NCI-H82 (cell line): ENCODE measurements around the gene FAM114A2.
"Not testable (repeated sequence)": the region's sequence is repeated elsewhere in the genome, so short reads cannot be mapped to it uniquely, and the experiment has no call there.

Experiments used
- DNase-seq: peaks from one replicate; lab custom pipeline; 2025; lab: John Stamatoyannopoulos, UW

FAM114A2 gene

DNA sequence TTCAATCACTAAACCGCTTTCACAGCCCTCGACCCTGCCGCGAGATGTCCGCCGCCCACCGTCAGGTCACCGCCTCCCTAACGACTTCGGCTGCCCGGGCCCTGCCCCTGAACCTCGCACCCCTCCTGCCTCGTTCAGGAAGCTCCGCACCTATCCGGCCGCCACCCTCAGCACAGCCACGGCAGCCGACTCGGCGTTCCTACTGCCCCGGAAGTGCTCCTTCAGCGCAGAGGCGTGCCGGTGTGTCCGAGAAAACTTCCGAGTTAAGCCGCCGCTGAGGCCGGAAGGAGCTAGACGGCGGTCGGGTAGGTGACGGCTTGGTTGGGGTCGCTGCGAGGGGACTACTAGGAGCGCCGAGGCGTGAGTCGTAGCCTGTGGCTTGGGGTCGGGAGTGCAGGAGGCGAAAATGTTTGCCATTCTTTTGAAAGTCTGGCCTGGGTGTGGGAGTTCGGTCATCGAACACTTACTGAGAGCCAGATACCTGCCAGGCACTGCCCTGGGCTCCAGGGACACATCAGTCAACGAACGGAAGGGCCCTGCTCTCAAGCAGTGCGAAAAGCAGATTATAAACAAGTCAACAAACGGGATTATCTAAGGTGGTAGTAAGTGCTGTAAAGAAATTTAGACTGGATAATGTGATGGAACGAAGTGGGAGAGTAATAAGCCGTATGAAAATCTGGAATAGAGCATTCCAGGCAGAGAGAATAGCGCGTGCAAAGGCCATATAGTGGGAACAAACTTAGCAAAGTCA is at the start of gene FAM114A2, which contains the start of gene MFAP3:
TSS of gene FAM114A2 (minus strand) at position 204 of the 751 bp plus-strand sequence. CDS start 3,957 bp downstream, outside the sequence.
TSS of gene MFAP3 (plus strand) at position 261 of the 751 bp plus-strand sequence. CDS start 10,756 bp downstream, outside the sequence.
- peak; percentile 92 for DNase-seq

DNA sequence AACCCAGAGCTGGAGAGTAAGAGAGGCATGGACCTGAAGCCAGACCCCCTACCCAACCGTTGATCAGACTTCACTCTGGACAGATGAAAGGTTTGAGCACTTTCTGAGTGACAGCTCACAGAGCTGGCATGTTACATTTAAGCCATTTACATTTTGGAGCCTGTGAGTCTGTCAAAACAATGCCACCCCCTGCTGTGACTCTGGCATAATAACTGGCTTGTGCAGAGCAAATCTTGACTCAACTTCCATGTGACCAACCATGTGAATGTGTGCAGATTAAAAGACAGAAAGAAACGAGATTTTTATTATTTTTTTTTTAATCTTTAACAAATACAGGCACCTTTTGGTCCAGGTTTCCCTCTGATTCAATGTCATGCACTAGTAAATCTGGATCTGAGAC is 48.5 kb upstream of the FAM114A2 start:
- DNase-seq: peak; percentile 60

DNA sequence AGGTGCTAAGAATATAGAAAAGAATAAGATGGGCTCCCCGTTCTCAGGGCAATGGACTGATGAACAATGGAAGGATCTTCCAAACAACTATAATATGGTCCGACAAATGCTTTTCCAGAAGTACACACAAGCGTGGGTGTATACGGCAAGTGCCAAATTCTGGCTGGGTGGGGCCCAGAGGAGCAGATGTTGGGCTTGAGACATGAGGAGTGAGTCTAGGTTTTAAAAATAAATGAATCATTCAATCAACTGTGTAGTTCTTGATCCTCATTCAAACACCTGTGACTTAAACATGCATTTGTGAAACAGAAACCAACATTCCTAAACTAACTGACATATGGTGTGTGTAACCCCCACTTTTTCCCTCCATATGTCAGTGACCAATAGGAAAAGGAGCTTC is 47.9 kb upstream of the FAM114A2 start:
- no peak for DNase-seq

DNA sequence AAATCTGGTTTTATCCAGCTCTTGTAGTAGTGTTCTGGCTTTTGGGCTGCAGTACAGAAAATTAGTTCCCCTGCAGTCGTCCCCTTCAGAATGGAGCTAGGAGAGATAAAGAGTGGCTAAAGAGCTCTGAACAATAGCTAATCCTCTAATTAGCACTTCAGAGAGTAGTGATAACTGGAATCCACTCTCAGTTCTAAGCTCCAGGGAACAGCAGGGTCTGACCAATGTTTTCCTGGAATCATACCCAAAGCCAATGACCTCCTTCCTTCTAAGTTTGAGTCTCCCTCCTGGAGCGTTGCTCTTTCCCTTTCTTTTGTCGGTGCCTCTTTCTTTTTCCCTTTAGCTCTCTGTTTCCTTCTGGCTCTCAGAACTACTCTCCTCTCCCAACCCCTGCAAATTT is 47.4 kb upstream of the FAM114A2 start:
- peak; percentile 71 for DNase-seq

DNA sequence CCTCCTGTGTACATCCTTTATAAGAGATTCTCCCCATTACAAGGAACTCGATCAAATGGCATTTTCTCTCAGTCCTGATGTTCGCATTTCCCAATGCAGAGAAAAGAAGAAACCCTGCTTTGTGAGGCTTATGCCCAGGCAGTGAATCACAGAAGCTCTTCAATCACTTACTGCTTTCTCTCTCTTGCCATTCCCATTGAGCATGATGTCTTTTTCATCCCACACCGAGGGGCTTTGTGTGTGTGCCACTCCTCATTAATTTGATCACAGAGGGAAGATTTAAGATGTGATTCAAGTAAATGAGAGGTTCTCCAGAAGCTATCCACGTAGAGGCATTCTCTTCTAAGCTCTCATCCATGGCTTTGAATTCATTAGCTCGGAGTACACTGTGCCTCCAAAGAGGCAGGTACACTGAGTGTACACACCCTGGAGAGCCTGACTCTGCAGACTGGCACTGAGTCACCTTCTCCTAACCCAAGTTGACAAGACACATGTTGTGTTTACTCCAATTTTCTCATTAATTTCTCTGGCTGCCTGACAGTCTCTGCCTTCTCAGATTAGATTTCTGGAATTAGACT is 45.4 kb upstream of the FAM114A2 start:
- no peak for DNase-seq

DNA sequence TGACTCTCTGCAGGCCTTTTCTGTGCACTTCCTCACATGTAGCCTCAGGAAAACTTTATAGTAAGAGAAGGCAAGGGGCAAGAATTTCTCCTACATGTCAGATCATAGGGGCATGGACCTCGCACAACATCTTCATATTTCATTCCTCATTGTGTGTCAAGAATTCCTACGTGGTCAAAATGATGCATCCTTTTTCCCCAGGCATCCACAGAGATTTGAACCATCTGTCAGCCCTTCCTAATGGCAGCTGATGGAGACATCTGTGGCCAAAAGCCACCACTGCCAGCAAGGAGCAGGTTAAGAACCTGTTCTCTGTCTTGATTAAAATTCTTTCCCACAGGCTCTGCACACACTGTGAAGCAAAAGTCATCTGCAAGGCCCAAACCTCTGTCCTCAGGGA is 42.5 kb upstream of the FAM114A2 start:
- DNase-seq: no peak

DNA sequence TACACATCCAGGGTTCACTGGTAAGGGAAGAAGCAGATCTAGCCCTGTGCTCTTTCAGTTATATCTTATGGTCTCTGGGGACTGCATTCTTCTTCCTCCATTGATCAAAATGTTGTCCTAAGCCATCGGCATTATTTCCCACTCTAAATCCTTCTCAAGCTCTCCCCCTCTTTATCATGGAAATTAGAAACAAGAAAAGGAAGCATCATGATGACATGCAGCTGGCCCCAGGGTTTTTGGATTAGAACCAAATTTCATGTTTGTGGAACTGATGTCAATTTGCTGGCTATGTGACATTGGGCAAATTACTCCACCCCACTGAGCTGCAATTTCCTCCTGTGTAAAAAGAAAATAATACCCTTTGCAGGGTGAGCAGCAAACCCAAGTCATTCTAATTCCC is 39.6 kb upstream of the FAM114A2 start:
- no peak for DNase-seq

DNA sequence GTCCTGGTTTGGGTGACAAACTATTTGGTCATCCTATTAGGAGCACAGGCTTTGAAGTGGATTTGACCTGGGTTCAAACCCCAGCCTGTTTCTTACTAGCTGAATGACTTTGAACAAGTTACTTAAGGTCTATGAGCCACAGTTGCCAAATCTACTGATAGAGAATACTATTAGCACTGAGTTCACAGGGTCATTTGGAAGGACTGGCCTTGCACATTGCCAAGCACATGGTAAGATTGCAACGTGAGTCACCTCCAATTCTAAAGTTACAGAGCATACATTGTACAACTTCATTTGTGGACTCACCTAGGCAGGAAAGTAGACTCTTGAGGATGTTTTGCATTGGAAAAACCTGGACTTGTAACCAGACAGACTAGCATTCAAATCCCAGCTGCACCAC is 39.0 kb upstream of the FAM114A2 start:
- DNase-seq: no peak

DNA sequence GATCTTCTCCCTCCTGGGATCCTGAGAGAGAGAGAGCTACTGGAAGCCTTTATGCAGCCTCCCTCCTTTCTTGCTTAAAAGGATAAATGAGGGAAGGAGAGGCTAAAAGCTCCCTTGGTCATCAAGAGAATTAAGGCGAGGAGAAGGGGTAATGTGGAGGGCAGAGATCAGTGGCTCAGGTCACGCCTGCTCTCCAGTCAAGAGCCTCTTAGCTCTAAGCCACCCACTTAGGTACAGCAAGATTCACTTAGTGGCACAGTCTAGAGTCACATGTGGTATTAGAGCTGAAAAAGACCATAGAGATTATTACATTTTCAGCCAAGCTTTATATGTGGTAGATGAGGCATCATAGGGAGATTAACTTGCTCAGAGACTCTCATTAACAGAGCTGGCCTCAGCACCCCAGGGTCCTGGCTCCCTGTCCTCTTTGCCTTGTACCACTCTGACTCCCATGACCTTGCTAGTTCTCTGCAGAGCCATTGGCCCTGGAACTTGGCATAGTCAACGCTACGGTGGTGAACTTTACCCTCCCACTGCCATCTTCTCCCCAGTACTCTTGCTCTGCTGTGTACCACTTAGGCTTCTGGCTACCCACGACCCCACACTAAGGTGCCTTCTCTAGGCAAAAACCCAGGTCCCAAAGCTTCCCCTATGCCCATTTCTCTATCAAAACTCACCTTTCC is 37.7 kb upstream of the FAM114A2 start:
- DNase-seq: peak; percentile 58

DNA sequence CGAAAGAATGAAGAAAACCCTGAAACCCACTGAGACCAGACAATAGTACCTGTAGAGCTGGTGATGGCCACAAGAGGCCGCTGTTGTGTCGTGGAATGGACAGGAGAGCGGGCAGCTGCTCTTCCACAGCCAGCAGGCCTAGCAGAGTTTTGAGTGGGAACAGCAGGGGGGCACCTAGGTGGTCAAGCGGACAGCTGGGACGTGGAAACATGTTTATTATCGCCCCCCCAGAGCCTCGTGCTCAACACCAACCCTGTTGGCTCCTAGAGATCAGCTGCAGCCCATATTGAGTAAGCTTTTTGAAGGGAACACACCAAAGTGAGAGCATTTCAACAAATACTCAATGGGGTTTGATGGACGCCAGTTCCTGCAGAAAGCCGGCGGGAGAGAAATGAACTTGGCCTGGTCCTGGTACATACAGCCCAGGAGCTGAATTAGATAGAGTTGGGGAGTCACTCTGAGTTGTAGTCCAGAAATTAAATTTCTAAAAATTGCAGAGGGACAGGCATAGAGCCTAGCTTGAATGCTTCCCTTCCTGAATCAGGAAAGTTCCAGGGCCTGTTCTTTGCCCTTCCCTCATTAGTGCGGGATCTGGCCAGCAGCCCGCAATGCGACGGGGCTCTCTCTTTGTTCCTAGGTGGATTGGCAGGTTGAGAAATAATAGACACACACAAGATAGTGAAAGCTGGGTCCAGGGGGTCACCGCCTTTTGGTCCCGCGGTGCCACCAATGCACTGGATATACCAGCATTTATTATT is 33.9 kb upstream of the FAM114A2 start:
- peak; percentile 78 for DNase-seq

DNA sequence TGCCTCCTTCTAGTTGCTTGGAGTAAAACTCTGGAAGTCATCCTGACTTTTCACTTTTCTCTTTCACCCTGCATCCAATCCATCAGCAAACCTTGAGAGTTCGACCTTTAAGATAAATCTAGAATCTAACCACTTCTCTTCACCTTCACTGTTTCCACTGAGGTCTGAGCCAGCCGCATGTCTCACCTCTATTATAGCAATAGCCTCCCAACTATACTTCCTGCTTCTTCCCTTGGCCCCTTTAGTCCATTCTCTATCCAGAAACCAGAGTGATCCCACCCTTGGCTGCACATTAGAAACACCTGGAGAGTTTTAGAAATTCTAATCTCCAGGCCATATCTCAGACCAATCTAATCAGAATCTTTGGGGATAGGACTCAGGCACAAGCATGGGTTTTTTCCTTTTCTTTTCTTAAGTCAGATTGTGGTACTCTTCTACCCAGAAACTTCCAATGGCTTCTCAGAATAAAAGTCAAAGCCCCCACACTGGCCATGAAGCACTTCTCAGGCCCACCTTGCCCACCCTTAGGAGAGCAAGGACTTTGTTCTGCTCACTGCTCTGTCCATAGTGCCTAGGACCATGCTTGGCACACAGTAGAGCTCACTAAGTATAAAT is 33.2 kb upstream of the FAM114A2 start:
- DNase-seq: no peak

DNA sequence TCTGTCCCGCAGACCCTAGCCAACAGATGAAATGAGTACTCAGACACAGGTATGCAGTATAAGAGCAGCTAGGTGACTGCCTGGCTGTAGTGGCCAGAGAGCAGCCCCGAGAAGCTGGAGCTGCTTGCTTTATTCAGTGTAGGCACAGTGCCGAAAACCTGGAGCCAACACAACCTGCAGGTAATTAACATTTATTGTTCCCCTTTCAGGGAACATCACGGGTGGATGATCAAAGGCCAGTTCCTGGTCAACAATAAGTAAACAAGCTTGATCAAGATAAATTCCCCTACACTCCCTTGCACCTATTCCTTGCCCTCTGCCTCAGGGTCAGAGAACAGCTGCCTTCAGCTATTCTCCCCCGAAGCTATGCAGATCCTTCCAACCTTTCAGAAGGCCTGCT is 31.1 kb upstream of the FAM114A2 start:
- not testable (repeated sequence) for DNase-seq

DNA sequence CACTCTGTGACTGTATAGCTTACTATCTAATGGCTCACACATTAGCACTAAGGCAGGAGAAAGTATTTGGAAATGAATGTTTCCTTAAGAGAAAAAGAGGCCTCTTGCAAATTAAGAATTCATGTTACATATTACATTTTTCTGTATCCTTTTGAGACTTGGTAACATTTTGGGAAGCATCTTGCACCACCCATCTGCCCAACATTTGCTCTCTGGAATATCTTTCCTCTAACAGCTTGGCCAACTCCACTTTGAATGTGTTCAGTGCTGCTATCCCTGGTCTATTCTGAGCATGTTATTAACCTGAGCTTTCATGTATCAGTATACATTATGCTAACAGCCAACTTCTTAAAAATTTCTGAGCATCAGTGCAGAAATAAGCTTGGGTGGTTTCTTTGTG is 27.3 kb upstream of the FAM114A2 start:
- DNase-seq: no peak

DNA sequence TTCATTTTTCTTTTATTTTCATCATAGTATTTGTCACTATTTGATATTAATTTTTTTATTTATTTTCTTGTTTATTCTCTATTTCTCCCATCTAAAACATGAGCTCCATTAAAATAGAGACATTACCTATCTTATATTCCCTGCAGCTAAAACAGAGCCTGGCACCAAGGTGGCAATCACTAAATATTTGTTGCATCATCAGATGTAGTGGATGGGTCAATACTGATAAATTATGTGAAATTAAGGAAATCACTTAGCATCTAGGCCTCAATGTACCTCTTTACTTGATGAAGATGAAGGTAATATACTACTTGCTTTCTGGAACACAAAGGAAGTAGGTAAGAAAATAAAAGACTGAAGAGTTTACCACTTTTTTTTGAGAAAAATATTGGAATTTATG is 24.7 kb upstream of the FAM114A2 start:
- DNase-seq: no peak

DNA sequence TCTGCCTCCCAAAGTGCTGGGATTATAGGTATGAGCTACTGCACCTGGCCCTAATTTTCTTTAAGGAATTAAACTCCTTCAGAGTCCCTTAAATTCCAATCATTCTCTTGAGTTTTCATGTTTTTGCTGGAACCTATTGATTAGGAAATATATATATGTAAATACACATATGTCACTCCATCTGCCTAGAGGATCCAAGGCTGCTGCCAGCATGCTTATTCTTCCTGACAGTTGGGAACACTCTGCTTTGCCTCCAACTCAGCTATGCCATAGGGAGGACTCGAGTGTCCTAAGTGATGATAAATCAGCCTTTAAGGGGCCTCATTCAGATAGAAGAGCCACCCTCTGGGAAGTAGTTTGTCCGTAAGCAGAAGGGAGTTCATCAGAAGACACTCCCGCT is 21.9 kb upstream of the FAM114A2 start:
- no peak for DNase-seq

DNA sequence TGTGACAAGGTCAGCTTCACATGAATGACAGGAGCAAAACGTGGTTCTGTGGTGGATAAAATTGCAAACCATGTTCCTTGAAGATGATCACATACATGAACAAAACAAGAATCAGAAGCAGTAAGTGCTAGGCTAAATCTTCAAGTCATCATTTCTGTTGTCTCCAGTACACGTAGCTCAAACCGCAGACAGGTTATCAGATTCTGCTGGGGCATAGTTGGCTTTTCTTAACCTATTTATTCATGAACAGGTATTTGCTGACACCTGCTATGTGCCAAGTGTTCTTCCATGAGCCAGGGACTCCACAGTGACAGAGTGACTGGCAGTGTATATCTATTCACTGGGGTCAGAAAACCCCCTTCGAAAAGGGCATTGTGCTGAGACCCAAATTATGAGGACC is 20.9 kb upstream of the FAM114A2 start:
- DNase-seq: no peak

DNA sequence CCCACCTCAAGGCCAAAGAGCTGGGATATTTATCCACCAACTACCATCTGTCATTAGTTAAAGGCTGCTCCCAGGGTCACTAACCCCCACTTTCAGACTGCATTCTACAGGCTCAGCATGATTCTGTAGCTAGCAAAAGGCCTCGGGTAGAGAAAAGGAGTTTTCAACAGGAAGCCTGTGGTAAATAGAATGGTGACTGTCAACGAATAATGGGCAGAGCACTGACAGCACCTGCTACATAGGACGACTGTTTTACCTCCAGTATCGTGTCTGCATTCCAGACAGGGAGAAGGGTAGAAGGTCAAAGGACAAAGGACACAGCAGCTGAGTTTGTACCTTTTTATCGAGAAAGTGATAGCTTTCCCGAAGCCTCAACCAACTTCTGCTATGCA is 20.3 kb upstream of the FAM114A2 start:
- no peak for DNase-seq

DNA sequence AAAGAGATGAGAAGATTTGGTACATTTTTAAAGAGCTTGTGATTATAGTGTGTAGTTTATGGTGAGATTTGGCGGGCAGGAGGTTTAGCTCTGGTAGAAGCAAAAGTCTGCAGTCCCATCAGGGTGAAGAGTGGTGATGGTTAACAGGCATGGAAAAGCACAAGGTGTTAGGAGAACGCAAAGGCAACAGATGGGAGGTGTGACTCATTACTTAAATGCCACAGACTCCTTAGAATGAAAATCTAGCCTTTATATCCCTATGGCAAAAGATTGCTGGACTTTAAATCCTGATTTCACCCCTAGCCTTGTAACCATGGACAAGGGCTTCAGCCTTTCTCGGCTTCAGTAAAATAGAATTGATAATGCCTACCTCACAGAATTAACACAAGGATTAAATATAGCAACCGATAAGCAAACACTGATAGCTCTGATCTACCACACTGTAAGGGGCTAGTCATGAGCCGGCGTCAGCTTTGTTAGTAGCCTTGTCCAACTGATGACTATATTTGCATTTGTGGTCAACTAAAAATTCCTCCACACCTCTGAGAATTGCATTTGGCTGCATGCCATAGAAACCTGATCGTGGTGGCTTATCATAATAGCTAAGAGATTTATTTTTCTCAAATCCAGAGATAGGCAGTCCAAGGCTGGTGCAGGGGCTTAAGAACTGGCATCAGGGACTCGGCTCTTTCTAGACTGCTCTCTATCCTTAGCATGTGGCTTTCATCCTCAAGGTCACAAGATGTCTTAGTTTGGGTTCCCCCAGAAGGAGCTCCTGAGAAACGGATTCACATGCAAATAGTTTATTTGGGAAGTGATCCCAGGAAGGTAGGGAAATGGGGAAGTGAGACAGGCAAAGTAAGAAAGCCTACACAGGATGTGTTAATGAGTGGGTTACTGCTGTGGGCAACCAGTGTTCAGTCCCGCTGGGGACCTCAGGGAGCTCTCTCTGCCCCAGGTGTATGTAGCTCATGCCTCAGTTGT is 19.6 kb upstream of the FAM114A2 start:
- peak; percentile 69 for DNase-seq

DNA sequence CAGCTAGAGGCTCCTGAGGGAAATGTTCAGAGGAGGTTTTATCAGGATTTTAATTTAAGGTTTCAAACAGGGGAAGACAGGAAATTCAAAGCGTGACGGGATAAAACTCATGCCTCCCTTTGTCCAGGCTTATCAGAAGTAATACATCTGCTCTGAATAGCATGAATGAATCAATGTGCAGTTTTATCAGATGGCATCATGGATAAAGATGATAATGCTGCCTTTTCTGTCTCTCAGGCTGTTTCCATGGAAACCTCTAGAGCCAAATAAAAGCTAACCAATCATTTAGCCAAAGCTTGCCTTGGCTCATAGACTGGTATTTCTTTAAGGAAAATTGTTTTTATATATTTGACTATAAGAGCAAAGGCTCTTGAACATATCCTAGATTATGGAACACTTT is 16.5 kb upstream of the FAM114A2 start:
- no peak for DNase-seq

DNA sequence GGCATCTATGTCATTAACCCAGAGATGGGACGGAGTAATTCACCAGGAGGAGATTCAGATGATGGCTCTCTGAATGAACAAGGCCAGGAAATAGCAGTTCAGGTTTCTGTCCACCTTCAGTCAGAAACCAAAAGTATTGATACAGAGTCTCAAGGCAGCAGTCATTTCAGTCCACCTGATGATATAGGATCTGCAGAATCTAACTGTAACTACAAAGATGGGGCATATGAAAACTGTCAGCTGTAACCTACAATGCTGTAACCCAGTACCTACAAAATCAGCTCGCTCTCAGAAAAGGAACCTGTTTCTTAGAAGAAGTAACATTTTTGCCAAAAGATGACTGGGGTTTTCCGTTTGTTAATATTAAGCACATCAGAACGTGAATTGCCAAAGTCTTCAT is 14.8 kb upstream of the FAM114A2 start:
- no peak for DNase-seq

DNA sequence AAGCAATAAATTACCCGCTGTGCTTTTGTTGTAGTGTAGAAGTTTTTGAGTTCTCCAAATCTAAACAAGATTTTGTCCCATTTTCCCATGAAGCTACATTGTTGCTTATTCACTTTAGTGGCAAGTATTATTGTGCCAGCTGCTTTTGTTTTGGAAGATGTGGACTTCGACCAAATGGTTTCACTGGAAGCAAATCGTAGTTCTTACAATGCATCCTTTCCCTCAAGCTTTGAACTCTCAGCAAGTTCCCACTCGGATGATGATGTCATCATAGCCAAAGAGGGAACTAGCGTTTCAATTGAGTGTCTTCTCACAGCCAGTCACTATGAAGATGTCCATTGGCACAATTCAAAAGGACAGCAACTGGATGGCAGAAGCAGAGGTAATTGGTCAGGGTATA is 10.9 kb upstream of the FAM114A2 start:
- no peak for DNase-seq
